Gastrocnemius medialis (tissue), 4 donors: ENCODE results near the gene C12orf43.

Experiments
- POLR2A ChIP-seq, 2 donors: fragments of 450-650 bp; IDR thresholded peaks; one replicate each; pipeline ENCODE4 v1.6.1; 2017; ENCODE audit warnings: antibody characterized with exemption in 2 of 2, mild to moderate bottlenecking in 2 of 2, moderate library complexity in 2 of 2
- TF ChIP-seq, protein P1 (sequence below), 5 experiments: fragments of 450-650 bp in 3 of 5; fragments of 200-600 bp in 2 of 5; sonication (generic) in 2 of 5; IDR thresholded peaks in 4 of 5; conservative IDR thresholded peaks in 1 of 5; 1 replicate in 4 of 5; 2 replicates in 1 of 5; pipeline ENCODE4 v1.5.1; 2016 to 2019; ENCODE audit warnings: antibody characterized with exemption in 5 of 5, mild to moderate bottlenecking in 3 of 5, moderate library complexity in 3 of 5

- TF ChIP-seq, protein P1, sequence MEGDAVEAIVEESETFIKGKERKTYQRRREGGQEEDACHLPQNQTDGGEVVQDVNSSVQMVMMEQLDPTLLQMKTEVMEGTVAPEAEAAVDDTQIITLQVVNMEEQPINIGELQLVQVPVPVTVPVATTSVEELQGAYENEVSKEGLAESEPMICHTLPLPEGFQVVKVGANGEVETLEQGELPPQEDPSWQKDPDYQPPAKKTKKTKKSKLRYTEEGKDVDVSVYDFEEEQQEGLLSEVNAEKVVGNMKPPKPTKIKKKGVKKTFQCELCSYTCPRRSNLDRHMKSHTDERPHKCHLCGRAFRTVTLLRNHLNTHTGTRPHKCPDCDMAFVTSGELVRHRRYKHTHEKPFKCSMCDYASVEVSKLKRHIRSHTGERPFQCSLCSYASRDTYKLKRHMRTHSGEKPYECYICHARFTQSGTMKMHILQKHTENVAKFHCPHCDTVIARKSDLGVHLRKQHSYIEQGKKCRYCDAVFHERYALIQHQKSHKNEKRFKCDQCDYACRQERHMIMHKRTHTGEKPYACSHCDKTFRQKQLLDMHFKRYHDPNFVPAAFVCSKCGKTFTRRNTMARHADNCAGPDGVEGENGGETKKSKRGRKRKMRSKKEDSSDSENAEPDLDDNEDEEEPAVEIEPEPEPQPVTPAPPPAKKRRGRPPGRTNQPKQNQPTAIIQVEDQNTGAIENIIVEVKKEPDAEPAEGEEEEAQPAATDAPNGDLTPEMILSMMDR (IDR thresholded peaks at IDR 0.05 in 4 of 5, conservative IDR thresholded peaks at IDR 0.05 in 1 of 5), result no peak
- TF ChIP-seq POLR2A (IDR thresholded peaks at IDR 0.05), result no peak
Observed at GRCh38 chr12:121025442-121026226, 9.3 kb upstream of the C12orf43 start.
